ENCODE results near the gene OXER1.
A peak's percentile ranks its signal among the peaks of the same experiment; 100 is the strongest.

Gene OXER1

GRCh38 chr2:42764096-42764495 lies at the start of gene OXER1:
OXER1 (minus strand) TSS chr2:42764135; CDS start chr2:42764062, 73 bp downstream.
- Mint-ChIP-seq H3K36me3 (peaks cover 9% of the 10 kb centered on the region), H3K4me1 (peaks cover 3% of the 10 kb centered on the region), H3K4me3 (no peak within 1 kb of the TSS), H3K27ac (no peak within 1 kb of the TSS), H3K27me3 (no peaks in the 10 kb centered on the region), H3K9me3 (no peaks in the 10 kb centered on the region)
- ATAC-seq (ENCODE audit: low read depth) (no peak), DNase-seq (ENCODE audit: low spot score in 2 of 2) (no peak)

- Mint-ChIP-seq H3K27ac (no peak overlapping the region), H3K36me3 (peaks cover 3% of the 10 kb centered on the region), H3K4me1 (peaks cover 12% of the 10 kb centered on the region), H3K9me3 (peaks cover 1% of the 10 kb centered on the region), H3K4me3 (no peak overlapping the region), H3K27me3 (no peaks in the 10 kb centered on the region)
- no peak for DNase-seq (ENCODE audit: low spot score in 2 of 2)
- no peak for ATAC-seq (ENCODE audit: low read depth)
Observed at GRCh38 chr2:42812899-42813479, 49.1 kb upstream of the OXER1 start.

- H3K9me3 Mint-ChIP-seq: peaks cover 1% of the 10 kb centered on the region
- ATAC-seq (ENCODE audit: low read depth) (peak; percentile 12), DNase-seq (ENCODE audit: low spot score in 2 of 2) (peak; percentile 45 to 62)
- peak overlapping the region; percentile 100 for H3K27ac Mint-ChIP-seq
- peaks cover 12% of the 10 kb centered on the region for H3K4me1 Mint-ChIP-seq
- H3K27me3 Mint-ChIP-seq: no peaks in the 10 kb centered on the region
- peaks cover 3% of the 10 kb centered on the region for H3K36me3 Mint-ChIP-seq
- peak overlapping the region; percentile 98 for H3K4me3 Mint-ChIP-seq
Observed at GRCh38 chr2:42810971-42811811, 47.3 kb upstream of the OXER1 start.

GRCh38 chr2:42810121-42810970 lies 46.4 kb upstream of the OXER1 start:
- peak overlapping the region; percentile 98 for H3K4me3 Mint-ChIP-seq
- DNase-seq (ENCODE audit: low spot score in 2 of 2): peak; percentile 98 to 99
- H3K36me3 Mint-ChIP-seq: peaks cover 3% of the 10 kb centered on the region
- H3K27me3 Mint-ChIP-seq: no peaks in the 10 kb centered on the region
- peak overlapping the region; percentile 100 for H3K27ac Mint-ChIP-seq
- no peaks in the 10 kb centered on the region for H3K9me3 Mint-ChIP-seq
- ATAC-seq (ENCODE audit: low read depth): peak; percentile 73
- H3K4me1 Mint-ChIP-seq: peaks cover 12% of the 10 kb centered on the region

GRCh38 chr2:42809819-42810120 lies 45.8 kb upstream of the OXER1 start:
- Mint-ChIP-seq H3K27me3 (no peaks in the 10 kb centered on the region), H3K9me3 (no peaks in the 10 kb centered on the region), H3K36me3 (peaks cover 3% of the 10 kb centered on the region), H3K4me1 (peaks cover 12% of the 10 kb centered on the region), H3K27ac (peak overlapping the region; percentile 100), H3K4me3 (peak overlapping the region; percentile 98)
- peak; percentile 34 for ATAC-seq (ENCODE audit: low read depth)
- no peak for DNase-seq (ENCODE audit: low spot score in 2 of 2)

- Mint-ChIP-seq H3K27ac (peak overlapping the region; percentile 100), H3K4me1 (peaks cover 12% of the 10 kb centered on the region), H3K36me3 (peaks cover 3% of the 10 kb centered on the region), H3K27me3 (no peaks in the 10 kb centered on the region), H3K4me3 (peak overlapping the region; percentile 80), H3K9me3 (no peaks in the 10 kb centered on the region)
- DNase-seq (ENCODE audit: low spot score in 2 of 2) (peak in 1 of 2 donors; percentile 27), ATAC-seq (ENCODE audit: low read depth) (no peak)
Observed at GRCh38 chr2:42809131-42809818, 45.3 kb upstream of the OXER1 start.

GRCh38 chr2:42808301-42808700 lies 44.4 kb upstream of the OXER1 start:
- H3K9me3 Mint-ChIP-seq: no peaks in the 10 kb centered on the region
- ATAC-seq (ENCODE audit: low read depth): no peak
- peaks cover 12% of the 10 kb centered on the region for H3K4me1 Mint-ChIP-seq
- H3K27me3 Mint-ChIP-seq: no peaks in the 10 kb centered on the region
- peak overlapping the region; percentile 39 for H3K4me3 Mint-ChIP-seq
- no peaks in the 10 kb centered on the region for H3K36me3 Mint-ChIP-seq
- DNase-seq (ENCODE audit: low spot score in 2 of 2): no peak
- H3K27ac Mint-ChIP-seq: peak overlapping the region; percentile 100

- H3K27me3 Mint-ChIP-seq: no peaks in the 10 kb centered on the region
- H3K36me3 Mint-ChIP-seq: no peaks in the 10 kb centered on the region
- H3K4me3 Mint-ChIP-seq: no peak overlapping the region
- no peak overlapping the region for H3K27ac Mint-ChIP-seq
- ATAC-seq (ENCODE audit: low read depth) (no peak), DNase-seq (ENCODE audit: low spot score in 2 of 2) (no peak)
- peaks cover 9% of the 10 kb centered on the region for H3K4me1 Mint-ChIP-seq
- H3K9me3 Mint-ChIP-seq: no peaks in the 10 kb centered on the region
Observed at GRCh38 chr2:42806786-42807185, 42.9 kb upstream of the OXER1 start.

- Mint-ChIP-seq H3K4me3 (no peak overlapping the region), H3K27ac (no peak overlapping the region), H3K27me3 (no peaks in the 10 kb centered on the region), H3K4me1 (peaks cover 4% of the 10 kb centered on the region), H3K36me3 (peaks cover 3% of the 10 kb centered on the region), H3K9me3 (no peaks in the 10 kb centered on the region)
- peak in 1 of 2 donors; percentile 8 for DNase-seq (ENCODE audit: low spot score in 2 of 2)
- no peak for ATAC-seq (ENCODE audit: low read depth)
Observed at GRCh38 chr2:42804891-42805290, 41.0 kb upstream of the OXER1 start.

GRCh38 chr2:42804338-42804737 lies 40.4 kb upstream of the OXER1 start:
- no peak overlapping the region for H3K27ac Mint-ChIP-seq
- H3K9me3 Mint-ChIP-seq: no peaks in the 10 kb centered on the region
- ATAC-seq (ENCODE audit: low read depth): no peak
- H3K36me3 Mint-ChIP-seq: peaks cover 5% of the 10 kb centered on the region
- H3K4me3 Mint-ChIP-seq: no peak overlapping the region
- H3K27me3 Mint-ChIP-seq: no peaks in the 10 kb centered on the region
- no peak for DNase-seq (ENCODE audit: low spot score in 2 of 2)
- peaks cover 4% of the 10 kb centered on the region for H3K4me1 Mint-ChIP-seq

- ATAC-seq (ENCODE audit: low read depth) (no peak), DNase-seq (ENCODE audit: low spot score in 2 of 2) (no peak)
- Mint-ChIP-seq H3K27me3 (no peaks in the 10 kb centered on the region), H3K4me1 (no peaks in the 10 kb centered on the region), H3K27ac (no peak overlapping the region), H3K4me3 (no peak overlapping the region), H3K36me3 (peaks cover 5% of the 10 kb centered on the region), H3K9me3 (no peaks in the 10 kb centered on the region)
Observed at GRCh38 chr2:42802150-42802549, 38.2 kb upstream of the OXER1 start.

GRCh38 chr2:42801381-42801780 lies 37.4 kb upstream of the OXER1 start:
- peaks cover 5% of the 10 kb centered on the region for H3K36me3 Mint-ChIP-seq
- H3K27ac Mint-ChIP-seq: no peak overlapping the region
- no peak for DNase-seq (ENCODE audit: low spot score in 2 of 2)
- no peaks in the 10 kb centered on the region for H3K9me3 Mint-ChIP-seq
- peaks cover 4% of the 10 kb centered on the region for H3K4me1 Mint-ChIP-seq
- ATAC-seq (ENCODE audit: low read depth): no peak
- H3K4me3 Mint-ChIP-seq: no peak overlapping the region
- H3K27me3 Mint-ChIP-seq: no peaks in the 10 kb centered on the region

GRCh38 chr2:42800981-42801380 lies 37.0 kb upstream of the OXER1 start:
- Mint-ChIP-seq H3K4me3 (no peak overlapping the region), H3K27ac (no peak overlapping the region), H3K9me3 (no peaks in the 10 kb centered on the region), H3K4me1 (peaks cover 6% of the 10 kb centered on the region), H3K36me3 (peaks cover 5% of the 10 kb centered on the region), H3K27me3 (no peaks in the 10 kb centered on the region)
- DNase-seq (ENCODE audit: low spot score in 2 of 2) (no peak), ATAC-seq (ENCODE audit: low read depth) (no peak)

All from memory B cell (primary cell).